Uterus (tissue), 2 donors: ENCODE measurements around the gene HSCB.

Experiments
- POLR2A ChIP-seq, 2 donors: fragments of 450-650 bp; IDR thresholded peaks; one replicate each; pipeline ENCODE4 v1.6.1; 2016; ENCODE audit warnings: antibody characterized with exemption in 2 of 2, mild to moderate bottlenecking in 1 of 2, moderate library complexity in 1 of 2
- TF ChIP-seq, protein P1 (sequence below), 4 experiments: fragments of 200-600 bp in 2 of 4; fragments of 450-650 bp in 2 of 4; sonication (generic) in 2 of 4; IDR thresholded peaks; one replicate each; pipeline ENCODE4 v1.5.1; 2016 to 2019; ENCODE audit warnings: antibody characterized with exemption in 4 of 4, mild to moderate bottlenecking in 2 of 4, moderate library complexity in 1 of 4

GRCh38 chr22:28710107-28710506, 31.7 kb upstream of the HSCB start:
- TF ChIP-seq POLR2A (IDR thresholded peaks at IDR 0.05) = no peak
- TF ChIP-seq, protein P1, sequence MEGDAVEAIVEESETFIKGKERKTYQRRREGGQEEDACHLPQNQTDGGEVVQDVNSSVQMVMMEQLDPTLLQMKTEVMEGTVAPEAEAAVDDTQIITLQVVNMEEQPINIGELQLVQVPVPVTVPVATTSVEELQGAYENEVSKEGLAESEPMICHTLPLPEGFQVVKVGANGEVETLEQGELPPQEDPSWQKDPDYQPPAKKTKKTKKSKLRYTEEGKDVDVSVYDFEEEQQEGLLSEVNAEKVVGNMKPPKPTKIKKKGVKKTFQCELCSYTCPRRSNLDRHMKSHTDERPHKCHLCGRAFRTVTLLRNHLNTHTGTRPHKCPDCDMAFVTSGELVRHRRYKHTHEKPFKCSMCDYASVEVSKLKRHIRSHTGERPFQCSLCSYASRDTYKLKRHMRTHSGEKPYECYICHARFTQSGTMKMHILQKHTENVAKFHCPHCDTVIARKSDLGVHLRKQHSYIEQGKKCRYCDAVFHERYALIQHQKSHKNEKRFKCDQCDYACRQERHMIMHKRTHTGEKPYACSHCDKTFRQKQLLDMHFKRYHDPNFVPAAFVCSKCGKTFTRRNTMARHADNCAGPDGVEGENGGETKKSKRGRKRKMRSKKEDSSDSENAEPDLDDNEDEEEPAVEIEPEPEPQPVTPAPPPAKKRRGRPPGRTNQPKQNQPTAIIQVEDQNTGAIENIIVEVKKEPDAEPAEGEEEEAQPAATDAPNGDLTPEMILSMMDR (IDR thresholded peaks at IDR 0.05) = no peak
